Activated CD4-positive, CD25-positive, alpha-beta regulatory T cell treated with anti-CD3 and anti-CD28 coated beads, Interleukin-2, amount 50 U/mL, for 24 hours (primary cell): Measurements from ENCODE around the gene CABYR.

ENCODE experiments used
- ATAC-seq, 2 donors: fragments of 150-1000 bp; cut with Tn5 transposase; one replicate each; pipeline ENCODE4 v1.10.0; 2021; ENCODE audit warnings: mild to moderate bottlenecking in 1 of 2, moderate library complexity in 1 of 2

The CABYR gene

GRCh38 chr18:24138789-24139616, at the start of gene CABYR:
CABYR (plus strand) TSS chr18:24139062; CDS start chr18:24143115, 4,053 bp downstream.
- peak; percentile 92 to 94 for ATAC-seq

- no peak for ATAC-seq
Observed at GRCh38 chr18:24089076-24089475, 49.8 kb upstream of the CABYR start.

- ATAC-seq = no peak
Observed at GRCh38 chr18:24089515-24090337, 49.1 kb upstream of the CABYR start.

- ATAC-seq = no peak
Observed at GRCh38 chr18:24090876-24091275, 48.0 kb upstream of the CABYR start.

GRCh38 chr18:24094561-24094960, 44.3 kb upstream of the CABYR start:
- ATAC-seq = no peak

- no peak for ATAC-seq
Observed at GRCh38 chr18:24095976-24096375, 42.9 kb upstream of the CABYR start.

- ATAC-seq = no peak
Observed at GRCh38 chr18:24103320-24104021, 35.4 kb upstream of the CABYR start.

GRCh38 chr18:24104486-24104885, 34.4 kb upstream of the CABYR start:
- ATAC-seq = no peak

- no peak for ATAC-seq
Observed at GRCh38 chr18:24108641-24109040, 30.2 kb upstream of the CABYR start.

GRCh38 chr18:24111936-24112335, 26.9 kb upstream of the CABYR start:
- ATAC-seq = no peak

GRCh38 chr18:24112464-24112863, 26.4 kb upstream of the CABYR start:
- ATAC-seq = no peak

- ATAC-seq = peak in 1 of 2 donors; percentile 38
Observed at GRCh38 chr18:24112874-24113615, 25.8 kb upstream of the CABYR start.

- ATAC-seq = no peak
Observed at GRCh38 chr18:24114924-24115549, 23.8 kb upstream of the CABYR start.

- no peak for ATAC-seq
Observed at GRCh38 chr18:24115628-24116027, 23.2 kb upstream of the CABYR start.

- ATAC-seq = peak; percentile 85 to 91
Observed at GRCh38 chr18:24118750-24119577, 19.9 kb upstream of the CABYR start.

GRCh38 chr18:24120676-24121075, 18.2 kb upstream of the CABYR start:
- ATAC-seq = no peak

GRCh38 chr18:24121625-24122024, 17.2 kb upstream of the CABYR start:
- ATAC-seq = no peak

GRCh38 chr18:24126155-24126961, 12.5 kb upstream of the CABYR start:
- no peak for ATAC-seq

- no peak for ATAC-seq
Observed at GRCh38 chr18:24127735-24128134, 11.1 kb upstream of the CABYR start.

- ATAC-seq = no peak
Observed at GRCh38 chr18:24128700-24129099, 10.2 kb upstream of the CABYR start.
